NCI-H82 treated with DMSO at 0.1 percent for 48 hours (cell line): Measurements from ENCODE around the gene SLC25A1.
A peak's percentile ranks its signal among the peaks of the same experiment; 100 is the strongest.

ENCODE experiments used
- DNase-seq: peaks from one replicate; lab custom pipeline; 2025; ENCODE audit not compliant: unreplicated experiment; lab: John Stamatoyannopoulos, UW

The SLC25A1 gene

DNA sequence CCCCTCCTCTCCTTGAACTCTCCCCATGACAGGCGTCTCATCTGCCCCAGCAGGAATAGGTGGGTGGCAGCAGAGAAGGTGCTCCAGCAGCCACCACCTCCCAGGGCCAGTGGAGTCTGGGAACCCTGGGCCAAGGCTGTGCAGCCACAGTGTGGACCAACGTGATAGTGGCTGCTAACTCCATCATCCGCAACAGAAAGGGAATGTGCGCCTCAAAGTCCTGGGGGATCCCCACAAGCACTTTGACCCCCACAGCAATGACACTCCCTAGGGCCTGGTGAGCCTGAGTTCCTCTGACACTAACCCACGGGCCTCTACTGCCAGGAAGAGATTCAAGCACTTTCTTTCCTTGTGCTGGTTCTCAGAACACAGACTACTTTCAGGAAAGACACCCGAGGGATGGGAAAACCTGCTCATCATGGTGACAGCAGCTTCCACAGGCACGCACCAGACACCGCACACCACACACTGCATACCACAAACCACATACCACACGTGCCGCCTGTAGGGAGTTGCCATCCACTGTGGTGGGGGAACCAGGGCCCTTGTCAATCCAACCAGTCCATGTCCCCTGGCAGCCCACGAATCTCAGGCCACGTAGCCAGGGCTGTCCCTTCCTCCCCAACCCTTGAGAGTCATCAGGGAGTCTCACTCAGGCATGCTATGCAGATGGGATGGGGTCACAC, 3.4 kb upstream of the SLC25A1 start:
- no peak for DNase-seq

DNA sequence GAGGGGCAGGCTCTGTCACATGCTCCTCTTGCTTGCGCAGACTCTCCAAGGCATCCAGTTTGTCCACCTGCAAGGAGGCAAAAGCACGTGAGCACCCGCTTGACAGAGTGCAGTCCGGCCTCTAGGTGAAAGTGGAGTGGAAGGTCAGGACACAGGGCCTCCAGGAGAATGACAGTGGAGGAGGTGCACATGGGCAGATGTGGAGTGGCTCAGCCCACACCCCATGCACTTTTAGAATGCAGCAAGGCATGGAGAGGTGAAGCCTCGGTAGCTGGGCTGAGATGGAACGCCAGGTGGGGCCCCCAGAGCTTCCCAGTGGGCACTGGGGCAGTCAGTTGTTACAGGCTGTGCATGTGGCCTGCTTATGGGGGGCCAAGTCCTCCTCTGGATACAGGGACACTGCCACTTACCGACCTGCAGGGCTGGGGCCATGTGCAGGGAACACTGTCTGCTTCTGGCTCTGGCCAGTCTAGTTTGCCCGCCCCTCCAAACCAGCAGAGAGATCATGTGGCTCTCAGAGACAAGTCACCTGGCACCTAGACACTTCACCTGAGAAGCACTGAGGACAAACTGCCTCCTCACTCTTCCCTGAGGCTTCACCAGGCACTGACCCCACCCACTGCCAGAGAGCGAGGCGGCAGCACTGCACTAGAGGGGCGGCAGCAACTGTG, 2.3 kb upstream of the SLC25A1 start:
- DNase-seq: no peak

DNA sequence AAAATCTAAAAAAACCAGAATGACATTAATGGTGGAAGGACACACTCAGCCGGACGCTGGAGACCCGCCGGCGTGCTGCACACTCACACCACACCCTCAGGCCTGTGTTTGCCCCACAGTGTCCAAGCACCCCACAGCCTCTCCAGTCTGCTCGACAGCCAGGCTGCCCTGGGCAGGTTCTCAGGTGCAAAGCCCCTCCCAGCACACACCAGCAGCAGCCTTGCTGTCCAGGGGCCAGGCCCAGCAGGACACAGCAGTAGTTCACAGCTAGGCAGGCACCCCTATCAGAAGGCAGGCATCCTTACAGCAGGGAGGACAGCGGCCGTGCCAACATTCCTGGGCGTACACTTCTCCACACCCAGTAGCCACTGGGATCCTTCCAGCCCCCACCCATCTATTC, 1.7 kb upstream of the SLC25A1 start:
- no peak for DNase-seq

DNA sequence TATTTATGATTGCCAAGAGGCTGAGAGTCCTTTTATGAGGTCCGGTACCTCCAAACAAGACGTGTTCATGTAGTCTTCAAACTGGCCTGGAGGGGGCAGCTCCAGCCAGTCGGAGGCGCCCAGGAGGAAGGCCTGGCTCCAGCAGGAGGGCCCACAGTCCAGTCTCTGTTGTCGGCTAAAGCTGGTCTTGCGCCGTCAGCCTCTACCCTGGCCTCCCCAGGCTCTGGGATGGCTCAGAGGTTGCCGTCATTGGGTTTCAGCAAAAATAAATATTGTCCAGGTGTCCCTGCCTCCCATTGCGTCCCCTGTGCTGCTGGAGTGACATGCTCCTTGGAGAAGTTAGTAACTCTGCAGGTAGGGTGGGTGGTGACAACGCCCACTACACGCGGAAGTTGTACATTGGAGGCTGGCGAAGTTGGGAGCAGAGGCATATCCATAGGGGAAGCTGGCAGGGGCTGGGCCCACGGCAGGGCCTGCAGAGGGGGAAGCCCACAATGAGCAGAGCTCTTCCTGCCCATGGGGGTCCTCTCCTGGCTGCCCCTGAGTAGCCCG, 1.0 kb upstream of the SLC25A1 start:
- peak; percentile 5 for DNase-seq

DNA sequence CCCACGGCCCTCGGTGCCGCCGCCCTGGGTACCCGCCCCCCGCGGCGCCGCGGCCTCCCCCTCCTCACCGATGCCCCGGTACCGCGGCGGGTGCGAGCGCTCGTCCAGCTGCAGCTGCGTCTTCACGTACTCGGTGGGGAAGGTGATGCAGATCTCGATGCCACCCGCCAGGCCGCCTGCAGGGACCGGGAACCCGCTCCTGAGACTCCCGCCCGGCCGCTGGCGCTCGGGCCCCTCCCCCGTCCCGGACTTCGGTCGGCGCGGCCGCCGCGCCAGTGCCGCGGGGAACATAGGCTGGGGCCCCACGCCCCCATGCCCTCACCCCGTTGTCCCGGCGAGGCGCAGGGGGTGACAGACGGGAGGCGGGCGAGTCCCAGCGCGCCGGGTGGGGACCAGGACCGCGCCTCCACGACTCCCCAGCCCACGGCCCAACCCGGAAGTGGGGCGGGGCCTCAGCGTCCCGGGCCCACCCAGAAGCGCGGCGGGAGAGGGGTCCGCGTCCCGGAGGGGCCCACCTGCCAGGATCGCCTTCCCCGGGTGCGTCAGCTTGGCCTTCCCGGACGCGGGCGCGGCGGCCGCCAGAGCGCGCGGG, 375 bp downstream of the SLC25A1 start:
- DNase-seq: no peak

DNA sequence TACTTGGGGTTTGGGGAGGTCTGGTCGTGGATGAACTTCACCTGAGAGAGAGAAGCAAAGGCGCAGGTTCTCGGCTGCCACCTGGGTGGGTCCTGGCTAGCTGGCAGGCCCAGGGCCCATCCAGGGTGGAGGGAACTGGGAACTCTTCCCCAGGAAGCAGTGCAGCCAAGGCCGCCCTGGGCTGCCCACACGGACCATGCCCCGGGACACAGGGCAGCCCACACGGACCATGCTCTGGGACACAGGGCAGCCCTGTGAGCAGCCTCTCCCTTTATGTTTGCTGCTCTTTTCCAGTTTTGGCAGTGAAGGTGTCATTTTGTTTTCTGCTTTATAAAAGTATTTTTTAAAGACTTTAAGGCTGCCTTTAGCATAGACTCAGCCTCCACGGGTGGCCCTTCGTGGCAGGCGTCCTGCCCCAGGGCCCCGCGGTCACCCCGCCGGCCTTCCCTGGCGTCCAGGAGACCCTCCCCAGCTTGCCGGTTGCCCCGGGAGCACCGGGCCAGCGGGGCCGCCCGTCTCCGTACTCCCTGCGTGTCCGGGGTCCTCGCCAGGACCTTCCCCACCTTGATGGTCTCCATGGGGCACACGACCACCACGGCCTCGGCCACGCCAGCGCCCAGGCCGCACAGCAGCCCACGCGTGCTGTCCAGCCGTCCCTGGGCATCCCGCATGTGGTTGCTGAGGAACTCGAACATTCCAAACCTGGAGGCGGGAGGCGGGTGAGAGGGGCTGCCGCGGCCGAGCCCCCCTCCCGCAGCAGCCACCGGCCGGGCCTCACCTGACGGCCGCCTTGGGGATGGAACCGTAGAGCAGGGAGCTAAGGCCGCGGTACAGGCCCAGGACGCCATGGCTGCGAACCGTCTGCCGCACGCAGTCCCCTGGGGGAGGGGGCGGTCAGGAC, 1.1 kb downstream of the SLC25A1 start:
- no peak for DNase-seq

DNA sequence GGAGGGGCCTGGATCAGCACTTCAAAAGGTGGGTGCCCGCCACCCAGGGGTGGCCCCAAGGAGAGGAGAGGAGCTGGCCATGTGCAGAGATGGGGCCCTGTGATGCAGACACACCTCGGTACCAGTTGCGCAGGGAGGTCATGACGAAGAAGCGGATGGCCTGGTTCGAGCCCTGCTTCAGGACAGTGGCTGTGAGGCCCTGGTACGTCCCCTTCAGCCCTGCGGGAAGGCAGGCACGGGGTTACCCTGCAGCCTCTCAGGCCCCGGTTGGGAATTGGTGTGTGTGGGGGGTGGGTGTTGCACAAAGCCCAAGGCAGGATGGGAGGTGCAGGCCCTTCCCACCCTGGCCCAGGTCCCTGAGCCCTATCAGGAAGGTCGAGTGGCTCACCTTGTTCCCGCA, 1.8 kb downstream of the SLC25A1 start:
- no peak for DNase-seq

DNA sequence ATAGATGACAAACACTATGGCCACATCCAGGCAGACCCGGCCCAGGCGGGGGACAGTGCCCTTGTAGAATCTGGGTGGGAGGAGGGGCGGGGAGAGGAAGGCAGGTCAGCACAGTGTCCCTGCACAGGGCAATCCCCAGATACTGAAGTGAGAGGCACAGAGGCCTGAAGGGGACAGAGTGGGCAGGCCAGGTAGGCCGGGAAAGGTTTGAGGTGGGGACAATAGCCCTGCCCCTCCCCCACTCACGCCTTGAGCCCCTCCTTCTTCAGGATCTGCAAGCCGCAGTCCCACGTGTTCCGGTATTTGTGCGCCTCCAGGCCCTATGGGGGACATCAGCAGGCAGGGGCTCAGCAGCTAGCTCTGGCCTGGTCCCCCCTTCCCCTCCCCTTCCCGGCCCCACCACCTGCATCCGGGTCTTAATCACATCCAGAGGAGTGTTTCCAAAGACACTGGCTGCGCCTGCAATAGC, 2.3 kb downstream of the SLC25A1 start:
- DNase-seq: no peak

DNA sequence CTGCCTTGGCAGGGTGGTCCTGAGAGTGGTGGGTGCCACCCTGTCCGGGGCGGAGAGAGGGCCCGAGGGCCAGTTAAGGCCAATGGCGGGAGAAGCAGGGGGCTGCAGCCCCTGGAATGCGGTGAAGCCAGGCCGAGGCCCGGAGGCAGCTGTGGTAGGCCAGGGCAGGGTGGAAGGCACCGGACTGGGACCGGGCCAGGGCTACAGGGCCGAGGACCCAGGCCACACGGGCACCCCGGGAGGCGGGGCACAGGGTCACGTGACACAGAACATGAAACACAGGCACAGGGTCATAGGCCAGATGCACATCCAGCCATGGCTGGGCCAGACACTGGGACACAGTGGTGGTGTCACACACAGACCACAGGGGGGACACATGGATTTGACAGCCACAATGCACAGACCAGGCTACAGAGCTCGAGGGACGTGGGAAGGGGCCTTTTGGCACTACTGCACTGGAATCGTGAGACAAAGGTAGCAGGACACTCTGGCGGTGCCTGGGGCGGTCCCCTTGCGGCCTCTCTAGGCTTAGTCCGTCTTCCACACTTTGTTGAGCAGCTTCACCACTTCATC, 2.8 kb downstream of the SLC25A1 start:
- DNase-seq: no peak

DNA sequence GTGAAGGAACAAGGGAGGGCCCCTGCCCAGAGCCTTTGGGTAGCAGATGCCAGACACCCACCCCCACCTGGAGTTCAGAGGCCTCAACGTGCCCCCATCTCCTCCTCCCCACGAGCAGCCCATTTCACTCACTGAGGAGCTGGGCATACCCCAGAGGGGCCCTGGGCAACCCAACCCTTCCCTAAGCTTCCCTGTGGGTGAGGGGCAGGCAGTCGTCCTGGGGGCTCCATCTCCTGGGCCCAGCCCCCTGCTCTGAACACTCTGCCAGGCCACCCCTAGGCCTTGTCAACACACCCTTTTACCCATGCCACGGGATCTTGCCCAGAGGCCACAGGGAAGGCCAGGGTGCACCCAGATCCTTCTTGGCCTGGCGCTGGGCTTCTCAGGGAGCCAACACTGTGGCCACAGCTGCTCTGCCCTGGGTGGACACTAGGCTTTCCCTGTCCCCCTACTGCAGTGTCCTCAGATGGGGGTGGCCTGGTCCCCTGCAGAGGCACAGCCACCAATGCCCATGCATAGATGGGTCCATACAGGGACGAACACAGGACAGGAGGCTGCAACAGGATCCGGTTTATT, 3.4 kb downstream of the SLC25A1 start:
- DNase-seq: no peak

DNA sequence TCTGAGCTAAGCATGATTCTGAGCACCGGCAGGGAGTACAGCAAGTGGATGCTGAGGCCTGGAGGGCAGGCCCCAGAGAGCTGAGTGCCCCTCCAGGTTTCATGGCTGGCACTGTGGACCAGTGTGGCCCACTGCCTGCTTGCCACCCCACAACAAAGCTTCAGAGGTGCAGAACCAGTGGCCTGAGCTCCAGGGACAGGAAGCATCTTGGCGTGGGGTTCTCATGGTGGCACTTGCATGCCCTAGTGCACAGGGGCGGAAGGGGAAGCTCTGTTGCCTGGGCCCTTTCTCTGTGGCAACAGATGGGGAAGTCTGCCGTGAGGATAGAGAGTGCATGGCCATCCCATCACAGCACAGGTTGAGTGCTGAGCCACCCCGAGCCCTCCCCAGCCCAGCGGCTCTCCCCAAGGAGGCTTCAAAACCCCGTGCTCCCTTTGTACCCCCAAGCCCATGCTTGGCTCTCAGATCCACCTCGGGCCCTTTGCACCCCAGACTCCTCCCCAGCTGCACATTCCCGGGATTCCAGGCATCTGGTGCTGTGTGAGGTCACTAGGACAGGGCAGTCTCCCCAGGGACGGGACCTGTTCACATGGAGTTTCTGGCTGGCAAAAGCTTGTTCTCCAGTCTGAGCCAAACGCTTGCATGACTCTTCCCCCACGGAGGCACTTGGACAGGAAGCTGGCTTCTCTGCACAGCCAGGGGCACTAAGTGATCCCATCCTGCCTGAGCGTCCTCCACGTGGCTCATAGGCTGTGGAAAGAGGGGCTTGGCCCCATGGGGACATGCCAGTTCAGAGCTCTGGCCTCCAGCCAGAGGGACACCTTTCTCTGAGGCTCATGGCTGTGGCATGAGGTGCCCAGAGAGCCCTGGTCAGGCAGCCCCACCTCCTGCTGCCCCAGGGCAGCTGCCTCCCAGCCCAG, 4.2 kb downstream of the SLC25A1 start:
- DNase-seq: no peak

DNA sequence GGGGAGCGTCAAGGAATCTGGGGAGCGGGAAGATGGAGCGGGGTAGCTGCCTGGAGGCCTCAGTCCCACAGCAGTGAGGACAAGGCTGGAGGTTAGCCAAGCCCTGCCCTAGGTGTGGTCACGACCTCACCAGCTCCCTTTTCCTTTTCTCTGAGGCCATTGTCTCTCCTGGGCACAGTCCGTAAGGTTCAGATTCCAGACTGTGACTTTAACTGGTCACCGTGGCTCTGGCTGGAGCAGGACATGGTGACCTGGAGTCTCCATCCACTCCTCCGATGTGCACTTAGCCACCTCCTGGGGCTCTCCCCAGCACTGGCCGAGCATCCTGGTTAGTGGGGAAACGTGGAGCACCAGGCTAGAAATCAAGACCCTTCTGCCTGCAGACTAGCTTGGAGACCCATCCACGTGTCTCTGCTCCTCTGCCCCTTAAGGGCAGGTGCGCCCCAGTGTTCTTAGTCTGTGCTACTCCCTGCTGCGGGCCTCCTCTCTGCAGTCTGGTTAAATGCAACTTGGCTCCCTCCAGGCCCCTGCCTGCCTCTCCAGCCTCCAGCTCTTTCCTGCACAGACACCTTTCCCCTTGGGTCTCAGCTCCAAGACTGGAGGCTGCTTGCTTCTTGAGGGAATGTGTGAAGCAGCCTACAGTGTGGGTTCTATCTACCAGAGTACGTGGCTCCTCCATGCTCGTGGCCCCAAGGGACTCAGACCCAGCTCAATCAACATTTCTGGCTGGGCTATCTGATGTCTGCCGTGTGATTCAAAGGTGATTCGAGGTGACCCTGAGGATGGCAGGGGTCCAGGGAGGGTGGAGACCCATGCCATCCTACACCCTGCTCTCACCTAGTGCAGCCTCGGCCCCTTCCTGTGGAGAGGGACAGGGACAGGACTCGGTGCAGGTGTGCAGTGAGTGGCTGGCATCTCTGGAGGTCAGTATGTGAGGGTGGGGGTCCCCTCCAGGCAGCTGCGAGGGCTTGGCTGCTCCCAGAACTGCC, 5.2 kb downstream of the SLC25A1 start:
- no peak for DNase-seq

DNA sequence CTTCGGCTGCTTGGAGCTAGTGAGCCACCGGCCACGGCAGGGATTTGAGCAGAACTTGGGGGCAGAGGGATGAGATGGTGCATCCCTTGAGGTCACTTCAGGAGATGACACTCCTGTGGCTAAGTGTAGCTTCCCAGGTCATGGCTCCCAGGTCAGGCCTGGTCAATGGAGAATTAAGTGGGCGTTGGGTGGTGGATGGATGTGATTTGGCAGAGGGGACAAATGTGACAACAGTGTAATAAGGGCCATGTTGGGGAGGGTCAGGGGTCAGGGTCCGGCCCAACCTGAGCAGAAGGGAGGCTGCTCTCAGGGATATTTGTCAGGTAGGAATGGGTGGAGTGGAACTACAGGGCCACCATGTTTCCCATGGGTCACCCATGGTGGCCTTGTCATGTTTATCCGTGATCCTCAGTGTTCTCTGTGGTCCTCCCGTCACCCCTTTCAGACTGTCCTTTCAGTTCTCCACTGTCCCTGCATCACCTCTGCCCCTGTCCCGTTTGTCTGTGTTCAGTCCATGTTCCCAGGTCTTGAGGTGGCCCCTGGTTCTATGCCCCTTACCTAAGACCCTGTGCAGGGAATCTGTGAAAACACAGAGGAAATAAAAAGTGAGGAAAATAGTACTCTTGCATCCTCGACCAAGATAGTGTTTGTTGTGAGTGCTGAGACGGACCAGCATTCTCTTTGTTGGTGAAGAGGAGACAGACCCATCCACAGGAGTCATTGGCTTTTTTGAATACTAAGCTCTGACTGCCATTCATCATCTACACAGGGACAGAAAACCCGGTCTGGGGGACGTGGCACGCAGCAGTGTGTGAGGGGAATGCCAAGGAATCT, 6.1 kb downstream of the SLC25A1 start:
- DNase-seq: no peak

DNA sequence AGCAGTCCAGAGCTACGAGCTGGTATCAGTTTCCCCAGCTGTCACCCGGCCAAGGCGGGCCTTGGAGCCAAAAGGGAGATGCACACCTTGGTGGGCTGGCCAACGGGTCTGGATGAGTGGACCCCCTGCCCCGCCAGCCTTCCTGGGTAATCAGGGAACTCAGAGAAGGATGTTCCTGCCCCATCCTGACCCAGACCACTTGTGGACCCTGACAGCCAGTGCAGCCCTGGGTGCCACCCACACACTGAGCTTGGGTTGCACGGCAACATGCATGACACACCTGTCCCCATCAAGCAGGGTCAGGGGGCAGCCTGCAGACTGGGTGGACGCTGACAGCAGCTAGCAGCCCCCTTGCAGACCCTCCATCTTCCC, 8.6 kb downstream of the SLC25A1 start:
- no peak for DNase-seq

DNA sequence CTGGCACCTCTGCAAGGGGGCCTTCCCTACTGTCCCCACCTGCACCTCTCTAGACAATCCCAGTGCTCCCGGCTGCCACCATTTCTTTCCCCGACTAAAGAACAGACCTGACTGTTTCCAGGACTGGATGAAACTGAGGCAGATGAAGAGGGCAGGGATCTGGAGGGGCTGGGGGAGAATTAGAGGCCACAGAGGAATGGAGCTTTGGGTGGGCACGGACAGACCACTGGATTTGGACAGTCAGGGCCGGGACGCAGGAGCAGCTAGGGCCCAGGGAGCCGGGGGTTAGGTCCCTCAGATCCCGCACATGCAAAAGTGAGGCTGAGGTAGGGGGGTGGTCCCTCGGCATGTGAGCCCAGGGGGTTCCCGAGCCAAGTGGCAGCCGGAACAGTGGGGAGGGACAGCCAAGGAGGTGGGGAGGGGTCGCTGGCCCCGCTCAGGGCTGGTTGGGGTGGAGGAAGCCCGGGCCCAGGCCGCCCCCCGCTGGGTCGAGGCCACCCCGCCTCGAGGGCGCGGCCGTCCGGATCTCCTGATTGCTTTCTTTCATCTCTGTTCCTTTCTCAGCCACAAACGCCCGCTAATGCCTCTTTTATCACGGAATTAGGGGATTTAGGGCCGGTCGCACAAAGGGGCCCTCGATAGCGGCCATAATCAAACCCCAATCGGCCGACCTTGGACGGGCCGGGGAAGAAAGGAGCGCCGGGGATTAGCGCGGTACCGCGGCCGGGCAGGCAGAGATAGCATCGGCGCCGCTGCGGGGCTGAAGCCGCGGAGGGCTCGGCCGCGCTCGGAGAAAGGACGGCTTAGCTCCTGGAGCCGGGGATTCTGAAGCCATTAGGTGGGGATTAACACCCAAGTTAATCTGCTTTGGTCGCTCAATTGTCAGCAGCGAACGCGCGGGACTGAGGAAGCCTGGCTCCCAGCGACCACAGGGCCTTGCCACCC, 9.3 kb downstream of the SLC25A1 start:
- DNase-seq: peak; percentile 69
